HepG2 (cell line): ENCODE measurements around the gene KIAA0930. TPM values are rescaled to one million over a fixed set of nuclear protein-coding genes. Genes with fewer than 3 reads are reported as not detected.

ENCODE experiments used
- CBX2 ChIP-seq, 2 experiments: fragments of 200-600 bp in 1 of 2; sonication (generic); formaldehyde crosslinking in 1 of 2; IDR thresholded peaks; 2 replicates each; pipeline versions ENCODE4 v1.7.0 to v1.8.1; 2018 to 2022; ENCODE audit warnings: low read depth in 2 of 2, low read length in 1 of 2, mild to moderate bottlenecking in 1 of 2, missing genetic modification reagents in 1 of 2
- CHD4 ChIP-seq: fragments of 200-600 bp; sonication (generic); IDR thresholded peaks from 2 replicates; pipeline ENCODE4 v1.7.0; 2017; ENCODE audit warnings: mild to moderate bottlenecking, low read length, borderline replicate concordance
- CREM ChIP-seq, 2 experiments: sonication (generic) in 1 of 2; formaldehyde crosslinking in 1 of 2; IDR thresholded peaks; 2 replicates each; pipeline versions ENCODE4 v1.4.0 to v1.6.1; 2016 to 2020; ENCODE audit warnings: antibody characterized with exemption in 1 of 2, mild to moderate bottlenecking in 1 of 2, missing genetic modification reagents in 1 of 2
- KDM5A ChIP-seq: fragments of 200-600 bp; sonication (generic); IDR thresholded peaks from 2 replicates; pipeline ENCODE4 v1.7.0; 2018; ENCODE audit warnings: antibody characterized with exemption, mild to moderate bottlenecking, low read length, borderline replicate concordance
- MLLT10 ChIP-seq: sonication (generic); formaldehyde crosslinking; IDR thresholded peaks from 2 replicates; pipeline ENCODE4 v1.4.0; 2020; ENCODE audit warnings: missing genetic modification reagents
- PAF1 ChIP-seq: IDR thresholded peaks from 2 replicates; pipeline ENCODE4 v1.6.1; 2016; ENCODE audit warnings: missing genetic modification reagents, missing compliant biosample characterization
- RFX5 ChIP-seq: IDR thresholded peaks from 2 replicates; pipeline ENCODE4 v1.6.1; 2011; ENCODE audit warnings: low read depth, low read length, improper control_type of control experiment
- ZNF207 ChIP-seq: fragments of 450-650 bp; IDR thresholded peaks from 2 replicates; pipeline ENCODE4 v1.6.1; 2016; ENCODE audit warnings: antibody characterized with exemption, borderline replicate concordance
- ZNF354B ChIP-seq: sonication (generic); formaldehyde crosslinking; IDR thresholded peaks from 2 replicates; pipeline ENCODE4 v1.8.0; 2022; ENCODE audit warnings: mild to moderate bottlenecking, missing genetic modification reagents
- ZNF432 ChIP-seq: sonication (generic); formaldehyde crosslinking; IDR thresholded peaks from 2 replicates; pipeline ENCODE4 v1.5.0; 2020; ENCODE audit warnings: missing genetic modification reagents, mild to moderate bottlenecking, borderline replicate concordance
- polyA plus RNA-seq, 8 experiments: library from polyadenylated mRNA; depleted of rRNA in 3 of 8; stranded (reverse) in 7 of 8; unstranded in 1 of 8; fragments of >200 nt; fragmentation: Illumina TruSeq in 4 of 8; extraction: Trizol in 4 of 8; gene quantifications; 2 replicates each; pipeline versions ENCODE4 v1.2.1 to v1.2.3, GENCODE V29; 2011 to 2016; ENCODE audit warnings: low read depth in 4 of 8, missing spikeins in 1 of 8, mixed read lengths in 1 of 8; ENCODE audit not compliant: insufficient read depth in 1 of 8
- total RNA-seq, 5 experiments: library from RNA; depleted of rRNA; stranded (reverse); fragments of >200 nt; fragmentation: Illumina TruSeq; extraction: Trizol; gene quantifications; 2 replicates each; pipeline ENCODE4 v1.2.3, GENCODE V29; 2016; ENCODE audit warnings: low read depth in 1 of 5
- TF ChIP-seq, protein P1 (sequence below): sonication (generic); formaldehyde crosslinking; IDR thresholded peaks from 2 replicates; pipeline ENCODE4 v1.4.0; 2020; ENCODE audit warnings: missing genetic modification reagents
- TF ChIP-seq, protein P2 (sequence below): sonication (generic); formaldehyde crosslinking; IDR thresholded peaks from 2 replicates; pipeline ENCODE4 v1.5.1; 2020; ENCODE audit warnings: mild to moderate bottlenecking, missing genetic modification reagents, moderate library complexity
- TF ChIP-seq, protein P3 (sequence below): sonication (generic); formaldehyde crosslinking; IDR thresholded peaks from 2 replicates; pipeline ENCODE4 v1.5.0; 2020; ENCODE audit warnings: missing genetic modification reagents, mild to moderate bottlenecking, borderline replicate concordance
- TF ChIP-seq, protein P4 (sequence below): sonication (generic); formaldehyde crosslinking; IDR thresholded peaks from 2 replicates; pipeline ENCODE4 v1.5.1; 2020; ENCODE audit warnings: mild to moderate bottlenecking, moderate library complexity, missing genetic modification reagents
- TF ChIP-seq, protein P5 (sequence below): sonication (generic); formaldehyde crosslinking; IDR thresholded peaks from 2 replicates; pipeline ENCODE4 v1.4.0; 2020; ENCODE audit warnings: missing genetic modification reagents
- TF ChIP-seq, protein P6 (sequence below): sonication (generic); formaldehyde crosslinking; IDR thresholded peaks from 2 replicates; pipeline ENCODE4 v1.5.0; 2020; ENCODE audit warnings: missing genetic modification reagents

The KIAA0930 gene
- total and polyA plus RNA-seq, 2 of the 13 experiments (the other 11 are each of a cell fraction or from before 2014, with no cell fraction given), result 27.0 to 38.2 TPM

DNA sequence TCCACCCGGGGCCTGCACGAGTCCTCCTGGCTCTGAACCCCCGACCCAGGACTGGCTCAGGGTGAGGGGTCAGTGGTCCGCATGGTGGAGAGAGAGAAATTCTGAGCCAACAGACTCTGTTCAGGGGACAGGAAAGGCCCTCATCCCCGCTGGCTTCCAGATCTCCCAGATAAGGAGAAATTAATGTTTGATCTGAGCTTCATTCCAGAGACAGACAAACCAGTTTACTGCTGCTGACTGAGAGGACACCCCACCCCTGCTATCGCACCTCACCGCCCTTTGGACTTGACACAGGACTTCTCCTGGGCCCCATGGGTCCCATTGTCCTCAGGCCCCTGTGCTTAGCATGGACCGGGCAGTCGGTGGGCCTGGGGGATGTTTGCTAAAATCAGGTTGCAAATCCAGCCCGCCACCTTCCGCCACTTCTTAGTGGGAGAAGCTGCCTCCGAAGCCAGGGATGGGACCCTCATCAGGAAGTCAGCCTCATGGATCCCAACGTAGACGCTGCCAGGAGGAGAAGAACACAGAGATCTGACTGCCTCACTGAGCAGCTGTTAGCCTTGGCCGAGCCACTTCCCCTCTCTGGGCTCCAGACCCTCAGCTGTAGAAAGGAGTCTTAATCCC lies 32.9 kb upstream of the KIAA0930 start (continued):
- TF ChIP-seq, protein P1, sequence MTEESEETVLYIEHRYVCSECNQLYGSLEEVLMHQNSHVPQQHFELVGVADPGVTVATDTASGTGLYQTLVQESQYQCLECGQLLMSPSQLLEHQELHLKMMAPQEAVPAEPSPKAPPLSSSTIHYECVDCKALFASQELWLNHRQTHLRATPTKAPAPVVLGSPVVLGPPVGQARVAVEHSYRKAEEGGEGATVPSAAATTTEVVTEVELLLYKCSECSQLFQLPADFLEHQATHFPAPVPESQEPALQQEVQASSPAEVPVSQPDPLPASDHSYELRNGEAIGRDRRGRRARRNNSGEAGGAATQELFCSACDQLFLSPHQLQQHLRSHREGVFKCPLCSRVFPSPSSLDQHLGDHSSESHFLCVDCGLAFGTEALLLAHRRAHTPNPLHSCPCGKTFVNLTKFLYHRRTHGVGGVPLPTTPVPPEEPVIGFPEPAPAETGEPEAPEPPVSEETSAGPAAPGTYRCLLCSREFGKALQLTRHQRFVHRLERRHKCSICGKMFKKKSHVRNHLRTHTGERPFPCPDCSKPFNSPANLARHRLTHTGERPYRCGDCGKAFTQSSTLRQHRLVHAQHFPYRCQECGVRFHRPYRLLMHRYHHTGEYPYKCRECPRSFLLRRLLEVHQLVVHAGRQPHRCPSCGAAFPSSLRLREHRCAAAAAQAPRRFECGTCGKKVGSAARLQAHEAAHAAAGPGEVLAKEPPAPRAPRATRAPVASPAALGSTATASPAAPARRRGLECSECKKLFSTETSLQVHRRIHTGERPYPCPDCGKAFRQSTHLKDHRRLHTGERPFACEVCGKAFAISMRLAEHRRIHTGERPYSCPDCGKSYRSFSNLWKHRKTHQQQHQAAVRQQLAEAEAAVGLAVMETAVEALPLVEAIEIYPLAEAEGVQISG, result peak; percentile 87
- no peak for TF ChIP-seq CHD4
- no peak for TF ChIP-seq PAF1 (CRISPR knock-in tag)
- TF ChIP-seq CBX2 (IDR thresholded peaks at IDR 0.05; ENCODE audit: low read depth, low read length), result no peak
- no peak for TF ChIP-seq CBX2 (CRISPR knock-in tag; IDR thresholded peaks at IDR 0.05; ENCODE audit: low read depth)
- TF ChIP-seq, protein P2, sequence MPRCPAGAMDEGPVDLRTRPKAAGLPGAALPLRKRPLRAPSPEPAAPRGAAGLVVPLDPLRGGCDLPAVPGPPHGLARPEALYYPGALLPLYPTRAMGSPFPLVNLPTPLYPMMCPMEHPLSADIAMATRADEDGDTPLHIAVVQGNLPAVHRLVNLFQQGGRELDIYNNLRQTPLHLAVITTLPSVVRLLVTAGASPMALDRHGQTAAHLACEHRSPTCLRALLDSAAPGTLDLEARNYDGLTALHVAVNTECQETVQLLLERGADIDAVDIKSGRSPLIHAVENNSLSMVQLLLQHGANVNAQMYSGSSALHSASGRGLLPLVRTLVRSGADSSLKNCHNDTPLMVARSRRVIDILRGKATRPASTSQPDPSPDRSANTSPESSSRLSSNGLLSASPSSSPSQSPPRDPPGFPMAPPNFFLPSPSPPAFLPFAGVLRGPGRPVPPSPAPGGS (CRISPR knock-in tag), result no peak
- TF ChIP-seq, protein P3, sequence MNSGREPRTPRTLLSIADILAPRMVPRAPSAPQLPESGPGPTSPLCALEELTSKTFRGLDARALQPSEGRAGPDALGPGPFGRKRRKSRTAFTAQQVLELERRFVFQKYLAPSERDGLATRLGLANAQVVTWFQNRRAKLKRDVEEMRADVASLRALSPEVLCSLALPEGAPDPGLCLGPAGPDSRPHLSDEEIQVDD (CRISPR knock-in tag), result 0 out of 2 replicates have a peak, but pooled peaks have one; percentile 62
- TF ChIP-seq ZNF432 (CRISPR knock-in tag), result no peak
- TF ChIP-seq ZNF207, result no peak
- TF ChIP-seq MLLT10 (CRISPR knock-in tag), result no peak
- TF ChIP-seq, protein P4, sequence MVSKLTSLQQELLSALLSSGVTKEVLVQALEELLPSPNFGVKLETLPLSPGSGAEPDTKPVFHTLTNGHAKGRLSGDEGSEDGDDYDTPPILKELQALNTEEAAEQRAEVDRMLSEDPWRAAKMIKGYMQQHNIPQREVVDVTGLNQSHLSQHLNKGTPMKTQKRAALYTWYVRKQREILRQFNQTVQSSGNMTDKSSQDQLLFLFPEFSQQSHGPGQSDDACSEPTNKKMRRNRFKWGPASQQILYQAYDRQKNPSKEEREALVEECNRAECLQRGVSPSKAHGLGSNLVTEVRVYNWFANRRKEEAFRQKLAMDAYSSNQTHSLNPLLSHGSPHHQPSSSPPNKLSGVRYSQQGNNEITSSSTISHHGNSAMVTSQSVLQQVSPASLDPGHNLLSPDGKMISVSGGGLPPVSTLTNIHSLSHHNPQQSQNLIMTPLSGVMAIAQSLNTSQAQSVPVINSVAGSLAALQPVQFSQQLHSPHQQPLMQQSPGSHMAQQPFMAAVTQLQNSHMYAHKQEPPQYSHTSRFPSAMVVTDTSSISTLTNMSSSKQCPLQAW, result peak; percentile 98
- TF ChIP-seq CREM (IDR thresholded peaks at IDR 0.05), result peak; percentile 86
- no peak for TF ChIP-seq CREM (CRISPR knock-in tag; IDR thresholded peaks at IDR 0.05)
- TF ChIP-seq RFX5, result no peak
- TF ChIP-seq KDM5A, result no peak
- TF ChIP-seq, protein P5, sequence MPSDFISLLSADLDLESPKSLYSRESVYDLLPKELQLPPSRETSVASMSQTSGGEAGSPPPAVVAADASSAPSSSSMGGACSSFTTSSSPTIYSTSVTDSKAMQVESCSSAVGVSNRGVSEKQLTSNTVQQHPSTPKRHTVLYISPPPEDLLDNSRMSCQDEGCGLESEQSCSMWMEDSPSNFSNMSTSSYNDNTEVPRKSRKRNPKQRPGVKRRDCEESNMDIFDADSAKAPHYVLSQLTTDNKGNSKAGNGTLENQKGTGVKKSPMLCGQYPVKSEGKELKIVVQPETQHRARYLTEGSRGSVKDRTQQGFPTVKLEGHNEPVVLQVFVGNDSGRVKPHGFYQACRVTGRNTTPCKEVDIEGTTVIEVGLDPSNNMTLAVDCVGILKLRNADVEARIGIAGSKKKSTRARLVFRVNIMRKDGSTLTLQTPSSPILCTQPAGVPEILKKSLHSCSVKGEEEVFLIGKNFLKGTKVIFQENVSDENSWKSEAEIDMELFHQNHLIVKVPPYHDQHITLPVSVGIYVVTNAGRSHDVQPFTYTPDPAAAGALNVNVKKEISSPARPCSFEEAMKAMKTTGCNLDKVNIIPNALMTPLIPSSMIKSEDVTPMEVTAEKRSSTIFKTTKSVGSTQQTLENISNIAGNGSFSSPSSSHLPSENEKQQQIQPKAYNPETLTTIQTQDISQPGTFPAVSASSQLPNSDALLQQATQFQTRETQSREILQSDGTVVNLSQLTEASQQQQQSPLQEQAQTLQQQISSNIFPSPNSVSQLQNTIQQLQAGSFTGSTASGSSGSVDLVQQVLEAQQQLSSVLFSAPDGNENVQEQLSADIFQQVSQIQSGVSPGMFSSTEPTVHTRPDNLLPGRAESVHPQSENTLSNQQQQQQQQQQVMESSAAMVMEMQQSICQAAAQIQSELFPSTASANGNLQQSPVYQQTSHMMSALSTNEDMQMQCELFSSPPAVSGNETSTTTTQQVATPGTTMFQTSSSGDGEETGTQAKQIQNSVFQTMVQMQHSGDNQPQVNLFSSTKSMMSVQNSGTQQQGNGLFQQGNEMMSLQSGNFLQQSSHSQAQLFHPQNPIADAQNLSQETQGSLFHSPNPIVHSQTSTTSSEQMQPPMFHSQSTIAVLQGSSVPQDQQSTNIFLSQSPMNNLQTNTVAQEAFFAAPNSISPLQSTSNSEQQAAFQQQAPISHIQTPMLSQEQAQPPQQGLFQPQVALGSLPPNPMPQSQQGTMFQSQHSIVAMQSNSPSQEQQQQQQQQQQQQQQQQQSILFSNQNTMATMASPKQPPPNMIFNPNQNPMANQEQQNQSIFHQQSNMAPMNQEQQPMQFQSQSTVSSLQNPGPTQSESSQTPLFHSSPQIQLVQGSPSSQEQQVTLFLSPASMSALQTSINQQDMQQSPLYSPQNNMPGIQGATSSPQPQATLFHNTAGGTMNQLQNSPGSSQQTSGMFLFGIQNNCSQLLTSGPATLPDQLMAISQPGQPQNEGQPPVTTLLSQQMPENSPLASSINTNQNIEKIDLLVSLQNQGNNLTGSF (CRISPR knock-in tag), result no peak
- TF ChIP-seq, protein P6, sequence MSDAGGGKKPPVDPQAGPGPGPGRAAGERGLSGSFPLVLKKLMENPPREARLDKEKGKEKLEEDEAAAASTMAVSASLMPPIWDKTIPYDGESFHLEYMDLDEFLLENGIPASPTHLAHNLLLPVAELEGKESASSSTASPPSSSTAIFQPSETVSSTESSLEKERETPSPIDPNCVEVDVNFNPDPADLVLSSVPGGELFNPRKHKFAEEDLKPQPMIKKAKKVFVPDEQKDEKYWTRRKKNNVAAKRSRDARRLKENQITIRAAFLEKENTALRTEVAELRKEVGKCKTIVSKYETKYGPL (CRISPR knock-in tag), result no peak
- TF ChIP-seq ZNF354B (CRISPR knock-in tag), result no peak
